Lower lobe of right lung (tissue), 2 donors: ENCODE measurements around the gene FAM234B. TPM values are rescaled to one million over a fixed set of nuclear protein-coding genes. Genes with fewer than 3 reads are reported as not detected.

Experiments
- ATAC-seq, 2 donors: fragments of 200-7000 bp; cut with Tn5 transposase; one replicate each; pipeline ENCODE4 v1.9.1; 2020 to 2022; ENCODE audit warnings: mild to moderate bottlenecking in 2 of 2, moderate library complexity in 2 of 2
- DNase-seq: peaks from one replicate; pipeline ENCODE4 v3.0.0-alpha.2; 2020
- H3K27ac ChIP-seq: fragments of 200-600 bp; one replicate; pipeline ENCODE4 v1.8.0; 2022
- H3K27me3 ChIP-seq: fragments of 200-600 bp; one replicate; pipeline ENCODE4 v1.8.0; 2022; ENCODE audit warnings: low read depth
- H3K36me3 ChIP-seq: fragments of 200-600 bp; one replicate; pipeline ENCODE4 v1.8.0; 2022; ENCODE audit warnings: mild to moderate bottlenecking
- H3K4me1 ChIP-seq: fragments of 200-600 bp; one replicate; pipeline ENCODE4 v1.8.0; 2022
- H3K4me3 ChIP-seq: fragments of 200-600 bp; one replicate; pipeline ENCODE4 v1.8.0; 2022; ENCODE audit warnings: mild to moderate bottlenecking
- H3K9me3 ChIP-seq: fragments of 200-600 bp; one replicate; pipeline ENCODE4 v1.8.0; 2022
- CTCF ChIP-seq: fragments of 200-600 bp; IDR thresholded peaks from one replicate; pipeline ENCODE4 v1.8.0; 2022; ENCODE audit warnings: antibody characterized with exemption, mild to moderate bottlenecking
- intact Hi-C: fragments of 100-400 bp; cut with DNase I; formaldehyde crosslinking; loops from one replicate; pipeline ENCODE4 v1.11.0; 2022
- total RNA-seq: library from RNA; stranded (reverse); fragmentation: NEBNext Ultra II Directional; extraction: Animal tissue kit (Norgen Biotek cat#: 25700); gene quantifications from one replicate; pipeline ENCODE4 v1.2.1, GENCODE V29; 2021
- donor health status: DM: no; HTN: yes; CAD: no; lungs with severe emphysema.

Gene FAM234B
- total RNA-seq, 1 donor from 2014 or later, result 7.5 TPM

DNA sequence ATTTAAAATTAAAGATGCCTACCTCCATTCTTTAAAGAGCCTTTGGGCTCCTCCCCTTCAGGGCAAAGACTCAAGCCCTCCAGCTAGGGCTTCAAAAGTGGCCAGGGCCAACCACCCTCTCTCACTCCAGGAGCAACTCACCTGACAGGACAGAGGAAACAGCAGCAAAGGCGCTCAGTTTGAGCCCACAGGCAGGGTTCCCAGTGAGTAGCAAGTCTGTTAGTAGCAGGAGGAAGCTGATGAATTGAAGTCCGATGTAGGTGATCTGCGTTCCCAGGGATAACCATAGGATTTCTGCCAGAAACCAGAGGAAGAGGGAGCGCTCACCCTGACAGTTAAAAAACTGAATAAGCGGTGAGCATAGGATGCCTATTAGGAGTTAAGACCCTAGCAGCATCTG is 43.6 kb downstream of the FAM234B start:
- Histone ChIP-seq H3K27me3 (no peaks in the 10 kb centered on the region), H3K4me3 (no peak overlapping the region), H3K9me3 (no peaks in the 10 kb centered on the region), H3K4me1 (no peaks in the 10 kb centered on the region), H3K27ac (no peak overlapping the region), H3K36me3 (no peaks in the 10 kb centered on the region)
- intact Hi-C loops, result no loop called here
- ATAC-seq, result no peak
- TF ChIP-seq CTCF, result no peak
- no peak for DNase-seq

GRCh38 chr12:13088496-13088895 is 44.3 kb downstream of the FAM234B start:
- Histone ChIP-seq H3K27me3 (no peaks in the 10 kb centered on the region), H3K4me1 (peaks cover under 1% of the 10 kb centered on the region), H3K27ac (no peak overlapping the region), H3K9me3 (no peaks in the 10 kb centered on the region), H3K36me3 (no peaks in the 10 kb centered on the region), H3K4me3 (no peak overlapping the region)
- DNase-seq, result no peak
- no peak for ATAC-seq
- TF ChIP-seq CTCF, result no peak
- intact Hi-C loops, result no loop called here

DNA sequence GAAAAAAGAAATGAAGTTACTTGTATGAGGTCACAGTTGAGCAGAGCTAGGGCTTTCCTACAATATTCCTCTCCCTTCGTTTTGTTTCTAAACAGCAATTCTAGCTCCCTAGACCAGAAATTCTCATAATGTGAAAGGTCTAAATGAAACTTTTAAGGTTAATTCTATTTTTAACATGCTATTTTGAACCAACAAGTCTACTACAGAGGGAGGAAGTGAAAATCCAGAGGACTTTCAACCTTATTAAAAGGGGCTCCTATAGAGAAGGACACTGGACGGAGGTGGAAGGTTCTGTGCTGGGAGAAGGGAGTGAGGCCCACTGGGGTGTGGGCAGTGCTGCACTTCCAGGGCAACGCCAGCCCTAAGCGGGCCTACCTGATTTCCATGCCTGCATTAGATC is 45.9 kb downstream of the FAM234B start:
- DNase-seq (no peak), ATAC-seq (no peak)
- intact Hi-C loops, result no loop called here
- Histone ChIP-seq H3K9me3 (no peaks in the 10 kb centered on the region), H3K36me3 (no peaks in the 10 kb centered on the region), H3K4me3 (no peak overlapping the region), H3K27ac (no peak overlapping the region), H3K27me3 (no peaks in the 10 kb centered on the region), H3K4me1 (peaks cover 11% of the 10 kb centered on the region)
- TF ChIP-seq CTCF, result no peak

- DNase-seq (no peak), ATAC-seq (no peak)
- TF ChIP-seq CTCF, result no peak
- Histone ChIP-seq H3K27ac (no peak overlapping the region), H3K36me3 (no peaks in the 10 kb centered on the region), H3K4me3 (no peak overlapping the region), H3K27me3 (no peaks in the 10 kb centered on the region), H3K9me3 (no peaks in the 10 kb centered on the region), H3K4me1 (peaks cover 15% of the 10 kb centered on the region)
- intact Hi-C loops, result no loop called here
These were observed 47.7 kb downstream of the FAM234B start for GRCh38 chr12:13091832-13092231.

DNA sequence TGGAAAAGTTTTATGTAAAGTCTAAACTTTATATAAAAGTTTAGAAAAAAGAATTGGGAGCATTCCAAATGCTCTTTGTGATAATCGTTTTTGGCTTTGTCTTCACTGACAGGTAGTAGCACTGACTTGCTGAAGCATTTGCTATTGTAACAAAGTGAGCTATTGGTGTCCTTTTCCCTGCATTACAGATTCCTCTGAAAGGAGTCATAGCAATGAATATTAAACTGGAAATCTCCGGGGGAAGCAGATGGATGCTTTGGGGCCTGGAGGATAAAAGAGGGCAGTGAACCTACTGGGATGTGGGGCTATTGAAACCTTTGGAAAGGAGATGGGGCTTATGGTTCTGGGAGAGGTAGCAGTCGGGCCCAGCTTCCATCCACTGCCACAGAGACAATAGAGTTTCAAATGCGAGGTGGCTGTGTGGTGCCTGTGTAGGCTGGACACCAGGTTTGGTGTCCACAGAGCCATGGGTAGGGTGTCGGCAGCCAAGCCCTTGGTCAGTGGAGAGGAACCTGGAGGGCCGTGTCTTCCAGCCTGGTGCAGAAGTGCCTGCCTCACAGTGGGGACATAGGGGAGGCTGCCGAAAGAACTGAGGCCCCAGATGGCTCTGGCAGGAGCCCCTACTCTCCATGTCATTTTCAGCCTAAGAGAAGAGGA is 49.1 kb downstream of the FAM234B start:
- intact Hi-C loops, result no loop called here
- no peaks in the 10 kb centered on the region for H3K9me3 ChIP-seq
- H3K4me1 ChIP-seq, result peaks cover 29% of the 10 kb centered on the region
- H3K36me3 ChIP-seq, result no peaks in the 10 kb centered on the region
- no peaks in the 10 kb centered on the region for H3K27me3 ChIP-seq
- no peak for TF ChIP-seq CTCF
- H3K4me3 ChIP-seq, result no peak overlapping the region
- ATAC-seq (no peak), DNase-seq (no peak)
- no peak overlapping the region for H3K27ac ChIP-seq
